IPS-18c (cell line): Measurements from ENCODE around the gene WRAP73.
"Not testable (repeated sequence)": the region's sequence is repeated elsewhere in the genome, so short reads cannot be mapped to it uniquely, and the experiment has no call there.

Source experiments
- H3K4me3 ChIP-seq: 2 replicates; pipeline ENCODE4 v1.7.0; 2013; ENCODE audit warnings: low read depth, mild to moderate bottlenecking, low read length, moderate library complexity; ENCODE audit not compliant: insufficient read depth
- H3K9me3 ChIP-seq: one replicate; pipeline ENCODE4 v1.6.1; 2013; ENCODE audit warnings: mild to moderate bottlenecking, low read length, moderate library complexity; ENCODE audit not compliant: control insufficient read depth, insufficient read depth

The WRAP73 gene

DNA sequence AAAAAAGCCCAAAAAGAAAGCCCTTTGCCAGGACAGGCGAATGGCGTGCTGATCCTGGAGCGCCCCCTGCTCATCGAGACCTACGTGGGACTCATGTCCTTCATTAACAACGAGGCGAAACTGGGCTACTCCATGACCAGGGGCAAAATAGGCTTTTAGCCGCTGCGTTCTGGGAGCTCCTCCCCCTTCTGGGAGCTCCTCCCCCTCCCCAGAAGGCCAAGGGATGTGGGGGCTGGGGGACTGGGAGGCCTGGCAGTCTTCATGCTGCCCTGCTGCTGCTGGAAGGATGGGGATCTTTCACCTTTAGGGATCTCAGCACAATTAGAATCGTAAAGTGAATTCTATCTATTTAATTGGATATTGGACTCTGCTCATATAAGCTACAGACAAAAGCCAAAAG lies 21.5 kb downstream of the WRAP73 start:
- Histone ChIP-seq H3K9me3 (no peaks in the 10 kb centered on the region), H3K4me3 (no peak overlapping the region)

DNA sequence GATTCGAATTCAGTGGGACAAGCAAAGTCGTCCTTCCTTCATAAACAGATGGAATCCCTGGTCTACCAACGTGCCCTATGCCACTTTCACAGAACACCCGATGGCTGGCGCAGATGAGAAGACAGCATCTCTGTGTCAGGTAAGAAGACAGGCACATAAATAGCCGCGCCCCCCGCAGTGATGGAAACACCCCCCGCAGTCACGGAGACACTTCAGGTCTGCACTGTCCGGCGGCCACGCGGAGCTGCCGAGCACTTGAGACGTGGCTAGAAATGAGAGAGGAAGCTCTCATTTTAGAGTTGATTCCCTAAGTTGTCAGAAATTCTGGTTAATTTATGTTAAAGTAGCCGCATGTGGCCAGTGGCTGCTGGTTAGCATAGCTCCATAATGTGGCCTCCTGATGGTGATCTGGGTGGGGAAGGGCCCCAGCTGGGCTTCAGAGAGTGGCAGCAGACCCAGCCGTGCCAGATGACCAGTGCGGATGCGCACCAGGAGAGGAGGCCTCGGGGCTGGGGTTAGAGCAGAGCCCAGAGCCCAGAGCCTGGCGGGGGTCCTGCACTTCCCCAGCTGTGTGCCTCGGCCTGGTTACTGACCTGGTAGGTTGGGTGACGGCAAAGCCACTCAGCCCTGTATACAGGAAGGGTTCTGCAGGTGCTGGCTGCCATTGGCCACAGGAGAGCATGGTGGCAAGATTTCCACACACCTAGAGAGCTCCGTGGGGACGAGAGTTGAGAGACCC lies 22.2 kb downstream of the WRAP73 start:
- Histone ChIP-seq H3K9me3 (no peaks in the 10 kb centered on the region), H3K4me3 (no peak overlapping the region)

- no peaks in the 10 kb centered on the region for H3K9me3 ChIP-seq
- H3K4me3 ChIP-seq, result peak overlapping the region; percentile 62
These were observed 23.9 kb downstream of the WRAP73 start for GRCh38 chr1:3626025-3626424.

- no peaks in the 10 kb centered on the region for H3K9me3 ChIP-seq
- peak overlapping the region; percentile 62 for H3K4me3 ChIP-seq
These were observed 24.6 kb downstream of the WRAP73 start for GRCh38 chr1:3625151-3625907.

GRCh38 chr1:3624200-3625136 lies 25.4 kb downstream of the WRAP73 start, which contains the start of gene TPRG1L:
TPRG1L (plus strand) TSS chr1:3625015; CDS start chr1:3625073, 58 bp downstream.
- Histone ChIP-seq H3K9me3 (no peaks in the 10 kb centered on the region), H3K4me3 (peak within 1 kb of the TSS; percentile 94)

DNA sequence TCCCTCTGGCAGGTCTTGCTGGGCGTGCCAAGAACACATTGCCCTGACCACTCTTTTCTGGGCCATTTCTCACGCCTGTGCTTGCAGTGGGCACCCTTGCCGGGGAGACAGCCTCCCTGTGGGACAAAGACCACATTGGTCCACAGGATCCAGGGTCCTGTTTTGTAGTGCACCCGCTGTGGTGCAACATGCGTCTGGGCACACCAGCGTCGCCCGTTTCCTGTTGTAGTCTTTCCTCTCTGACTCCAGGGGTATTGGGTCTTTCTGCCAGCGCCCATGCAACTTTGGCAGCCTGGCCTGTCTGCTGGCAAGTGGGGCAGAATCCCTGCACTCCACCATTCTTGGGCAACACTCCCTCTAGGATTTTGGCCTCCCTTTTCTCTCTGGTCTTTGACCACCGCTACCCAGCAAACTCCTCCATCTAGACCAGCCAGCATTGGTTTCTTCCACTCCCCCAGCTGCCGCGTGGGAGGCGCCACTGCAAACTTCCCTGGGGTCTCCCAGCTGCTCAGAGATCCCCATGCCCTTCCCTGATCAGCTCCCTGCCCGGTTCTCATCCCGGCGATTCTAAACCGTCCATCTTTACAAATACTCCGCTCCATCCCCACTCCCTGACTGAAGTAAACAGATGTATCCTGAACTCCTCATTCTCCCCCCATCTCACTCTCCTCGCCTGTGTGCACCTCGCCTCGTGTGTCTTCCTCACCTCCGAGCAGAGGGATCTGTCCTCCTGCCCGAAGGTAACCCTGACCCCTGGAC lies 26.3 kb downstream of the WRAP73 start:
- Histone ChIP-seq H3K4me3 (peak overlapping the region; percentile 94), H3K9me3 (no peaks in the 10 kb centered on the region)

GRCh38 chr1:3622102-3622501 lies 27.8 kb downstream of the WRAP73 start:
- not testable (repeated sequence) for H3K9me3 ChIP-seq, H3K4me3 ChIP-seq

DNA sequence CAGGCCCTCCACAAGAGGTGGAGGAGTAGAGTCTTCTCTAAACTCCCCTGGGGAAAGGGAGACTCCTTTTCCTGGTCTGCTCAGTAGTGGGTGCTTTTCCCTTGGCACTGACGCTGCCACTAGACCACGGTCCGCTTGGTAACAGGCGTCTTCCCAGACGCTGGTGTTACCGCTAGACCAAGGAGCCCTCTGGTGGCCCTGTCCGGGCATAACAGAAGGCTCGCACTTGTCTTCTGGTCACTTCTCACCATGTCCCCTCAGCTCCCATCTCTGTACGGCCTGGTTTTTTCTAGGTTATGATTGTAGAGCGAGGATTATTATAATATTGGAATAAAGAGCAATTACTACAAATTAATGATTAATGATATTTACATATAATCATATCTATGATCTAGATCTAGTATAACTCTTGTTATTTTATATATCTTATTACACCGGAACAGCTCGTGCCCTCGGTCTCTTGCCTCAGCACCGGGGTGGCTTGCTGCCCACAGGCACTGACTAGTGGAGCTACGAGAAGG lies 28.7 kb downstream of the WRAP73 start:
- not testable (repeated sequence) for H3K9me3 ChIP-seq, H3K4me3 ChIP-seq

GRCh38 chr1:3620708-3621107 lies 29.2 kb downstream of the WRAP73 start:
- Histone ChIP-seq H3K9me3 (no peaks in the 10 kb centered on the region), H3K4me3 (no peak overlapping the region)

DNA sequence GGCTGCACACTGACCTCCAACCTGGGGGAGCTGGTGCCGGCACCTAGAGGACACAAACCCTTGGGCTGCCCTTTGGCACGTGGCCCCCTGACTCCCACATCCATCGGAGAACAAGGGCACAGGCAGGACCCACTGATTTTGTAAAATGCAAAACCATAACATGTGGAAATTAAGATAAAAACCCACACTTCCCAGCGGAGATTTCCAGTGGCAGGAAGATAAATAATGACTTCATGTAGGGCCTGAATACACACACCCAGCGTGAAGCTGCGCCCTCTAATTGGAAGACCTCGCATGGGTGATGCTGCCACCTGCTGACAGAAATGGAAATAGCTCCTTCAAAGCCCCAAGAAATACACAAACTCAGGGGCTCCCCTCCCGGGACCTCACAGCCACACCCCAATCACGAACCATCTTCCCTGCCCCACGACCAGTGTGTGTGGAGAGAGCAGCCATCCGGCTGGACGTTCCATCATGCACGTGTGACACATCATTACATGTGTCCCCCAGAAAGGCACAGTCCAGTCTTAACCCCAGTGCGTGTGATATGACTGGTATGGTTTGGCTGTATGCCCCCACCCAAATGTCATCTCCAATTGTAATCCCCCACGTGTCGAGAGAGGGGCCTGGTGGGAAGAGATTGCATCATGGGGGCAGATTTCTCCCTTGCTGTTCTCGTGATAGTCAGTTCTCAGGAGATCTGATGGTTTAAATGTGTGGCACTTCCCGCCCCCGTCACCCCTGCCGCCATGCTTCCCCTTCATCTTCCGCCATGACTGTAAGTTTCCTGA lies 30.8 kb downstream of the WRAP73 start:
- H3K9me3 ChIP-seq, result no peaks in the 10 kb centered on the region
- no peak overlapping the region for H3K4me3 ChIP-seq

GRCh38 chr1:3618531-3618880 lies 31.4 kb downstream of the WRAP73 start:
- Histone ChIP-seq H3K9me3 (no peaks in the 10 kb centered on the region), H3K4me3 (no peak overlapping the region)

DNA sequence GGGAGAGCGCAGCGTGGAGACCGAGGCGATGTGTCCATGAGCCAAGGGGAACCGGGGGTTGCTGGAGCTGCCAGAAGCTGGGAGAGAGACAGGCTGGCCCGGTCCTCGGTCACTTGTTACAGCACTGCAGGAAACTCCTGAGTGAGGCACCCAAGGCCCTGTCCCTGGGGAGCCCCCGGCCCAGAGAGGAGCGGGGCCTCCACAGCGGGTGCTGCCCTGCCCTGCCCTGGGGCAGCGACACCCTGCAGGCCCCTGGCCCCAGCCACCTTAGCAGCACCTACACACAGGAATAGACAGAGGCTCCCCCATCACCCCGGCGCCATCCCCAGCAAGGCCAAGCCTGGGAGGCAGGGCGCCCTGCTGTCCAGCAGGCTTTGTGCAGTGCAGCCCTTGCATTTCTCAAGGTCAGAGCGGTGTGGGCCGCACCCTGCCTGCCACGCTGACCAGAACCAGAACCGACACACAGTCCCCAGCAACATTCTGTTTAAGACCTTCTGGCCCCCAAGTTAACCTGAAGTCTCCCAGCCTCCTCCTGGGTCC lies 32.0 kb downstream of the WRAP73 start:
- Histone ChIP-seq H3K4me3 (no peak overlapping the region), H3K9me3 (no peaks in the 10 kb centered on the region)

- Histone ChIP-seq H3K4me3 (no peak overlapping the region), H3K9me3 (no peaks in the 10 kb centered on the region)
These were observed 33.0 kb downstream of the WRAP73 start for GRCh38 chr1:3616861-3617260.

DNA sequence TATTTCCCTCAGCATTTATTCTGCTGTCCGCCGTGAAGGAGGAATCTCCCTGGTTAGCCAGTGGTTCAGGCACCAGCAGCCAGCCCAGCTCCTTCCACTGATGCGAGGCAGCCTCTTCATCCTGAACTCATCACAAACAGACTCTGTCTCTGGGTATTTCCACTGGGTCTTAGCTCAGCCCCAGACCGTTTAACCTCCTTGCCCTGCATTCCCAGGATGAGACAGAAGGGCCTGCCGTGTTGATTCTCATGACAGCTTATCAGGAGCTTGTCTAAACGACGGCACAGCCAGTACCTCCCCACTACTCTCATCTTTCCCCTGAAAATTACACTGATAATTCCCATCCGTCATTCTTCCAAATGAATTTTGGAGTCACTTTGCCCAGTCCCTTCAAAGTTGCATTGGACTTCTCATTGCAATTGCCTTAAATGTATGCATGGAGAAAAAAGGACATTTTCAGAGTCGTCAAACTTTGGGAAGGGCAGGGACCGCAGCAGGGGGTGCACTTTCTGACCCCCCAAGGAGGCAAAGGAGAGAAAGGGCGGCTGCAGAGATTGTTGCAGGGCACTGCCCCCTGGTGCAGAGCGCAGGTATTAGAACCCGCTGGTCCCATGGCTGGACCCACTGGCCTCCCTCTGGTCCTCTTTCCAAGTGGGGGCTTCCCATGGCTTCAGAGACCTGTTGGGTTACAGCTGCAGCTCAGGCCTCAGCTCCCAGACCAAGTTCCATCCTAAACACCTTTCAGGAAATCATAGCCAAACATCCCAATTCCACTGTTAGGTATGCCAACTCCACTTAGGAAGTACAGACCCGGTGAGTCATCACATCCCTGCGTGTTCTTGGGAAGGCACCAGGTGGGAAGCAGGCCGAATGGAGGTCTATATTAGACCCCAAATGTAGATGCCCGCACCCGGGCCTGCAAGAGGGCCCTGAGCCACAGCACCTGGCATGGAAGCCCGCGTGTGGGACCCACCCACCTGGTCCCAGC lies 34.9 kb downstream of the WRAP73 start:
- no peaks in the 10 kb centered on the region for H3K9me3 ChIP-seq
- H3K4me3 ChIP-seq, result no peak overlapping the region

DNA sequence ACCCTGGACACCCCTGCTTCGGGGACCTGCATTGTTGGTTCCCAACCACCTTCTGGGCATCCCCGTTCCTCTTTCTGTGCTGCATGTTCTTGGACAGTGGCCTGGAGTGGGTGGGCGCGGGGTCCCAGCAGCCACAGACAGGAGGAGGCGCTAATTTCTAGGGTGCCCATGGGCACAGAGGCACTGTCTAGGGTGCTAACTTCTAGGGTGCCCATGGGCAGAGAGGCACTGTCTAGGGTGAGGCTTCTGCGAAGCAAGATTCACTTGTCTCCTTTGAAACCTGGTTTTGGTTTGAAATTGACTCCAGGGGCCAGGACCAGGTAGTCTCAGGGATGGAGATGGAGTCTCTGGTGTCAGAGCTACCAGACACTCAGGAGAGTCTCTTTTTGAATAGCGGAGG lies 37.8 kb downstream of the WRAP73 start:
- no peaks in the 10 kb centered on the region for H3K9me3 ChIP-seq
- peak overlapping the region; percentile 4 for H3K4me3 ChIP-seq
